HepG2 (cell line): ENCODE data around the gene DSTN. TPM values are rescaled to one million over a fixed set of nuclear protein-coding genes. Genes with fewer than 3 reads are reported as not detected.

Experiments used
- ATF4 ChIP-seq, 2 experiments: fragments of 450-650 bp in 1 of 2; sonication (generic) in 1 of 2; formaldehyde crosslinking; IDR thresholded peaks; 2 replicates each; pipeline versions ENCODE4 v1.5.0 to v1.8.0; 2020 to 2022; ENCODE audit warnings: mild to moderate bottlenecking in 1 of 2, missing genetic modification reagents in 1 of 2
- BCL6 ChIP-seq: IDR thresholded peaks from 2 replicates; pipeline ENCODE4 v1.6.1; 2016; ENCODE audit warnings: missing genetic modification reagents, missing compliant biosample characterization
- ESRRA ChIP-seq: sonication (generic); formaldehyde crosslinking; IDR thresholded peaks from 2 replicates; pipeline ENCODE4 v1.5.1; 2020; ENCODE audit warnings: mild to moderate bottlenecking, low read depth, missing genetic modification reagents
- KAT7 ChIP-seq: IDR thresholded peaks from 2 replicates; pipeline ENCODE4 v1.6.1; 2018; ENCODE audit warnings: borderline replicate concordance, missing compliant biosample characterization
- MED1 ChIP-seq: sonication (generic); formaldehyde crosslinking; IDR thresholded peaks from 2 replicates; pipeline ENCODE4 v1.4.0; 2020; ENCODE audit warnings: missing genetic modification reagents
- MZF1 ChIP-seq: sonication (generic); formaldehyde crosslinking; IDR thresholded peaks from 2 replicates; pipeline ENCODE4 v1.8.1; 2023; ENCODE audit warnings: mild to moderate bottlenecking, missing genetic modification reagents, borderline replicate concordance
- SALL1 ChIP-seq: sonication (generic); formaldehyde crosslinking; IDR thresholded peaks from 2 replicates; pipeline ENCODE4 v1.8.0; 2022; ENCODE audit warnings: mild to moderate bottlenecking, missing genetic modification reagents
- SMAD9 ChIP-seq: sonication (generic); formaldehyde crosslinking; IDR thresholded peaks from 2 replicates; pipeline ENCODE4 v1.5.1; 2020; ENCODE audit warnings: mild to moderate bottlenecking, missing genetic modification reagents
- SMC3 ChIP-seq: IDR thresholded peaks from 2 replicates; pipeline ENCODE4 v1.6.1; 2011; ENCODE audit warnings: low read length, improper control_type of control experiment
- SP140L ChIP-seq: sonication (generic); formaldehyde crosslinking; IDR thresholded peaks from 2 replicates; pipeline ENCODE4 v1.4.0; 2020; ENCODE audit warnings: missing genetic modification reagents, borderline replicate concordance
- YEATS4 ChIP-seq: sonication (generic); formaldehyde crosslinking; IDR thresholded peaks from 2 replicates; pipeline ENCODE4 v1.4.0; 2020; ENCODE audit warnings: missing genetic modification reagents, borderline replicate concordance
- ZBED4 ChIP-seq: sonication (generic); formaldehyde crosslinking; IDR thresholded peaks from 2 replicates; pipeline ENCODE4 v1.4.0; 2020; ENCODE audit warnings: missing genetic modification reagents, borderline replicate concordance
- ZMYM4 ChIP-seq: sonication (generic); formaldehyde crosslinking; IDR thresholded peaks from 2 replicates; pipeline ENCODE4 v1.8.1; 2023; ENCODE audit warnings: mild to moderate bottlenecking, missing genetic modification reagents
- ZNF275 ChIP-seq: sonication (generic); formaldehyde crosslinking; IDR thresholded peaks from 2 replicates; pipeline ENCODE4 v1.8.0; 2022; ENCODE audit warnings: missing genetic modification reagents, mild to moderate bottlenecking, inconsistent platforms, borderline replicate concordance
- ZNF362 ChIP-seq: sonication (generic); formaldehyde crosslinking; IDR thresholded peaks from 2 replicates; pipeline ENCODE4 v1.4.0; 2020; ENCODE audit warnings: missing genetic modification reagents, mild to moderate bottlenecking, borderline replicate concordance
- polyA plus RNA-seq, 8 experiments: library from polyadenylated mRNA; depleted of rRNA in 3 of 8; stranded (reverse) in 7 of 8; unstranded in 1 of 8; fragments of >200 nt; fragmentation: Illumina TruSeq in 4 of 8; extraction: Trizol in 4 of 8; gene quantifications; 2 replicates each; pipeline versions ENCODE4 v1.2.1 to v1.2.3, GENCODE V29; 2011 to 2016; ENCODE audit warnings: low read depth in 4 of 8, missing spikeins in 1 of 8, mixed read lengths in 1 of 8; ENCODE audit not compliant: insufficient read depth in 1 of 8
- total RNA-seq, 5 experiments: library from RNA; depleted of rRNA; stranded (reverse); fragments of >200 nt; fragmentation: Illumina TruSeq; extraction: Trizol; gene quantifications; 2 replicates each; pipeline ENCODE4 v1.2.3, GENCODE V29; 2016; ENCODE audit warnings: low read depth in 1 of 5
- TF ChIP-seq, protein P1 (sequence below): IDR thresholded peaks from 2 replicates; pipeline ENCODE4 v1.6.1; 2016; ENCODE audit warnings: missing biosample characterization, missing genetic modification reagents, low read depth
- TF ChIP-seq, protein P2 (sequence below): sonication (generic); formaldehyde crosslinking; IDR thresholded peaks from 2 replicates; pipeline ENCODE4 v1.4.0; 2020; ENCODE audit warnings: missing genetic modification reagents
- TF ChIP-seq, protein P3 (sequence below): sonication (generic); formaldehyde crosslinking; IDR thresholded peaks from 2 replicates; pipeline ENCODE4 v1.4.0; 2020; ENCODE audit warnings: mild to moderate bottlenecking, missing genetic modification reagents

The DSTN gene
- total and polyA plus RNA-seq, 2 of the 13 experiments (the other 11 are each of a cell fraction or from before 2014, with no cell fraction given): 27.6 to 106 TPM

DNA sequence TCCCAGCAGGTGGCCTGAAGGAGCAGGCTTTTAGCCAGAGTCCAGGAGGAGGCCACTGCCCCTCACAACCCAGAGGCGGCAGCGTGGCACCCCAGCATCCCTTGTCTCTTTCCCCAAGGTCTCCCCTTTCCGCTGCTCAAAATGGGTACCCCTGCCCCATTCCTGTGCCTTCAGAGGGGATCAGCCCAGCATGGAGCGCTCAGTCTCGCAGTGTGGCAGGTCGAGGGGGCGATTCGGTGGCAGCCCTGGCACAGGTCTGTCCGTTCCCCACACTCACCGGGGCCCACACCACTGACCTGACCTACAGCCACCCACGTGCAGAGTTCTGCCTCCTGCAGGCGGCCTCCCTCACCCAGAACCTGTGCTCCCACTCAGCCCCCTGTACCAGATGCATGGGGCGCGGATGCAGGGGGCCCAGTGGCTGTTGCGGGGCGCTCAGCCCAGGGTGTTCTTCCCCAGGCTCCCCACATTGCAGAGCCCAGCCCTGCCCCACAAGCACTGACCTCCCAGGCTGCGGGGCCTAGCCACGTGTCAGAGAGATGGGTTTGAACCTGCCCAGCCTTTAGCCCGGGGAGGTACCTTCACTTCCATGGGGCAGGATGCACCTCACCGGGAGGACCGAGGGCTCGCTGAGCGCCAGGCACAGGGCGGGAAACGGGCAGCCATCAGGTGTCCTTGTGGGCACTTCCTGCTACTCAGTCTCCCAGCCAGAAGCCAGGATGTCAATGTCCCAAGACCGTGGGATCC, 41.8 kb downstream of the DSTN start (continued):
- TF ChIP-seq ATF4 (CRISPR knock-in tag; IDR thresholded peaks at IDR 0.05) (no peak), SALL1 (CRISPR knock-in tag) (peak; percentile 51; the same call in 1 of the 2 replicates), ZNF362 (no peak), SMC3 (no peak), KAT7 (no peak), ESRRA (no peak), ZBED4 (CRISPR knock-in tag) (0 out of 2 replicates have a peak, but pooled peaks have one; percentile 40), SP140L (CRISPR knock-in tag) (no peak), MED1 (CRISPR knock-in tag) (no peak), YEATS4 (no peak), ZMYM4 (CRISPR knock-in tag) (no peak), SMAD9 (no peak), ZNF275 (no peak), BCL6 (no peak), MZF1 (CRISPR knock-in tag) (no peak)
- TF ChIP-seq, protein P1, sequence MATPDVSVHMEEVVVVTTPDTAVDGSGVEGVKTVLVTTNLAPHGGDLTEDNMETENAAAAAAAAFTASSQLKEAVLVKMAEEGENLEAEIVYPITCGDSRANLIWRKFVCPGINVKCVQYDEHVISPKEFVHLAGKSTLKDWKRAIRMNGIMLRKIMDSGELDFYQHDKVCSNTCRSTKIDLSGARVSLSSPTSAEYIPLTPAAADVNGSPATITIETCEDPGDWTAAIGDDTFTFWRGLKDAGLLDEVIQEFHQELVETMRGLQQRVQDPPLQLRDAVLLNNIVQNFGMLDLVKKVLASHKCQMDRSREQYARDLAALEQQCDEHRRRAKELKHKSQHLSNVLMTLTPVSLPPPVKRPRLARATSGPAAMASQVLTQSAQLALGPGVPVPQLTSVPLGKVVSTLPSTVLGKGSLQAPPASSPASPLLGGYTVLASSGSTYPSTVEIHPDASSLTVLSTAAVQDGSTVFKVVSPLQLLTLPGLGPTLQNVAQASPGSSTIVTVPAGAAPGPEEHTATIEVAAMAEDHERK (CRISPR knock-in tag): no peak
- TF ChIP-seq, protein P2, sequence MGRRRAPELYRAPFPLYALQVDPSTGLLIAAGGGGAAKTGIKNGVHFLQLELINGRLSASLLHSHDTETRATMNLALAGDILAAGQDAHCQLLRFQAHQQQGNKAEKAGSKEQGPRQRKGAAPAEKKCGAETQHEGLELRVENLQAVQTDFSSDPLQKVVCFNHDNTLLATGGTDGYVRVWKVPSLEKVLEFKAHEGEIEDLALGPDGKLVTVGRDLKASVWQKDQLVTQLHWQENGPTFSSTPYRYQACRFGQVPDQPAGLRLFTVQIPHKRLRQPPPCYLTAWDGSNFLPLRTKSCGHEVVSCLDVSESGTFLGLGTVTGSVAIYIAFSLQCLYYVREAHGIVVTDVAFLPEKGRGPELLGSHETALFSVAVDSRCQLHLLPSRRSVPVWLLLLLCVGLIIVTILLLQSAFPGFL (CRISPR knock-in tag): peak; percentile 69; the same call in 1 of the 2 replicates
- TF ChIP-seq, protein P3, sequence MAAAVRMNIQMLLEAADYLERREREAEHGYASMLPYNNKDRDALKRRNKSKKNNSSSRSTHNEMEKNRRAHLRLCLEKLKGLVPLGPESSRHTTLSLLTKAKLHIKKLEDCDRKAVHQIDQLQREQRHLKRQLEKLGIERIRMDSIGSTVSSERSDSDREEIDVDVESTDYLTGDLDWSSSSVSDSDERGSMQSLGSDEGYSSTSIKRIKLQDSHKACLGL (CRISPR knock-in tag): no peak
